ENCODE measurements around the gene ADCY9. TPM values are rescaled to one million over a fixed set of nuclear protein-coding genes. Genes with fewer than 3 reads are reported as not detected.

Gene ADCY9
- total RNA-seq, 1 experiment from 2014 or later: 4.7 TPM

- Mint-ChIP-seq H3K4me1 (peaks cover 9 to 10% of the 10 kb centered on the region in 2 experiments), H3K27ac (no peak overlapping the region), H3K36me3 (ENCODE audit: insufficient read depth in 1 of 3, low read depth in 3 of 3) (no peaks in the 10 kb centered on the region), H3K4me3 (no peak overlapping the region), H3K9me3 (no peaks in the 10 kb centered on the region), H3K27me3 (ENCODE audit: low read depth) (no peaks in the 10 kb centered on the region; the same call in 1 of the 2 replicates)
- Histone ChIP-seq H3K23me2 (ENCODE audit: insufficient read length, low read depth, low read length, poor library complexity, severe bottlenecking) (no peaks in the 10 kb centered on the region), H2BK120ac (ENCODE audit: low read depth, low read length, poor library complexity, severe bottlenecking) (no peak overlapping the region), H2BK15ac (ENCODE audit: low read depth, low read length) (no peak overlapping the region), H4K5ac (ENCODE audit: insufficient read length, low read depth, low read length) (no peak overlapping the region), H2BK20ac (ENCODE audit: low read depth, low read length, poor library complexity, severe bottlenecking) (no peak overlapping the region), H2AK5ac (ENCODE audit: insufficient read length, low read length) (no peak overlapping the region), H4K91ac (ENCODE audit: insufficient read length, low read depth, low read length) (no peak overlapping the region), H3K18ac (ENCODE audit: insufficient read length, low read depth, low read length) (no peak overlapping the region), H3T11ph (ENCODE audit: low read length) (no peak overlapping the region), H4K8ac (replicated peaks; ENCODE audit: insufficient read length, low read depth, low read length) (no peak overlapping the region), H3K79me2 (ENCODE audit: insufficient read depth, low read length) (no peaks in the 10 kb centered on the region), H2BK12ac (ENCODE audit: insufficient read length, low read depth, low read length) (no peak overlapping the region), H3K27me3 (ENCODE audit: insufficient read depth, low read length) (no peaks in the 10 kb centered on the region), H3K14ac (ENCODE audit: insufficient read depth, low read length) (no peak overlapping the region), H3K4ac (ENCODE audit: low read depth, low read length) (no peak overlapping the region), H3K79me1 (ENCODE audit: insufficient read depth, low read depth, low read length, poor library complexity, severe bottlenecking) (no peaks in the 10 kb centered on the region), H2BK5ac (ENCODE audit: insufficient read length, low read length) (no peak overlapping the region), H3K56ac (ENCODE audit: insufficient read length, low read depth, low read length) (no peak overlapping the region), H3K4me1 (ENCODE audit: insufficient read depth, low read length) (no peaks in the 10 kb centered on the region), H3K9me3 (ENCODE audit: control insufficient read depth, low read depth, low read length) (no peaks in the 10 kb centered on the region), H3K4me2 (ENCODE audit: insufficient read depth, insufficient read length, low read length) (no peak overlapping the region), H4K20me1 (ENCODE audit: control insufficient read depth, insufficient read depth, insufficient read length) (no peaks in the 10 kb centered on the region), H3K23ac (ENCODE audit: insufficient read length, low read depth, low read length) (no peak overlapping the region), H2AFZ (ENCODE audit: low read length) (no peak overlapping the region), H3K27ac (ENCODE audit: insufficient read length, low read depth, low read length) (no peak overlapping the region), H3K9ac (ENCODE audit: extremely low read depth, insufficient read length, low read length) (no peak overlapping the region)
- no peak for DNase-seq
- no peak for TF ChIP-seq CTCF (conservative IDR thresholded peaks at IDR 0.05)
- WGBS (ENCODE audit: extremely low coverage, insufficient read length, low lambda C conversion rate): no CpG with 5 or more reads among the region's 4 CpGs
Observed at GRCh38 chr16:4097826-4098240, 18.4 kb downstream of the ADCY9 start.

All from H9 (cell line).